GM12873 (cell line): ENCODE data around the gene DLG2.

ENCODE experiments used
- TF ChIP-seq, protein P1 (sequence below): IDR thresholded peaks from 2 replicates; pipeline ENCODE4 v1.5.1; 2012; ENCODE audit warnings: low read depth, mild to moderate bottlenecking, moderate library complexity, low read length, control low read depth; ENCODE audit not compliant: insufficient read depth; ENCODE audit errors: missing control alignments

Gene DLG2

DNA sequence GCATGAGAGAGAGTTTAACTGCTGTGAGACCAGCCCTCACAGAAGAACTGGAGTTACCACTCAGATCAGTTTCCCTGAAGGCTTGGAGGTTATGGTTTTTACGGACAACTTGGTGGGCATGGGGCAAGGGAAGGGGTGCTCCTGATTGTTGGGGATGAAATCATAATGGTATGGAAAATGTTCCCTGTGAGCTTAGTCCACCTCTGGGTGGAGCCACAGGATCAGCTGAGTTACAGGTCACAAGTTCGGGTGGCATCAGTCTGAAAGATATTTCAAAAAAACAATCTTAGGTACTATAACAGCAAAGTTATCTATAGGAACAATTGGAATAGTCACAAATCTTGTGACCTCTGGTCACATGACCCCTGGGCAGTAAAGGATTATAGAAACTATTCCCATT is 162.9 kb downstream of the DLG2 start:
- TF ChIP-seq, protein P1, sequence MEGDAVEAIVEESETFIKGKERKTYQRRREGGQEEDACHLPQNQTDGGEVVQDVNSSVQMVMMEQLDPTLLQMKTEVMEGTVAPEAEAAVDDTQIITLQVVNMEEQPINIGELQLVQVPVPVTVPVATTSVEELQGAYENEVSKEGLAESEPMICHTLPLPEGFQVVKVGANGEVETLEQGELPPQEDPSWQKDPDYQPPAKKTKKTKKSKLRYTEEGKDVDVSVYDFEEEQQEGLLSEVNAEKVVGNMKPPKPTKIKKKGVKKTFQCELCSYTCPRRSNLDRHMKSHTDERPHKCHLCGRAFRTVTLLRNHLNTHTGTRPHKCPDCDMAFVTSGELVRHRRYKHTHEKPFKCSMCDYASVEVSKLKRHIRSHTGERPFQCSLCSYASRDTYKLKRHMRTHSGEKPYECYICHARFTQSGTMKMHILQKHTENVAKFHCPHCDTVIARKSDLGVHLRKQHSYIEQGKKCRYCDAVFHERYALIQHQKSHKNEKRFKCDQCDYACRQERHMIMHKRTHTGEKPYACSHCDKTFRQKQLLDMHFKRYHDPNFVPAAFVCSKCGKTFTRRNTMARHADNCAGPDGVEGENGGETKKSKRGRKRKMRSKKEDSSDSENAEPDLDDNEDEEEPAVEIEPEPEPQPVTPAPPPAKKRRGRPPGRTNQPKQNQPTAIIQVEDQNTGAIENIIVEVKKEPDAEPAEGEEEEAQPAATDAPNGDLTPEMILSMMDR: no peak

DNA sequence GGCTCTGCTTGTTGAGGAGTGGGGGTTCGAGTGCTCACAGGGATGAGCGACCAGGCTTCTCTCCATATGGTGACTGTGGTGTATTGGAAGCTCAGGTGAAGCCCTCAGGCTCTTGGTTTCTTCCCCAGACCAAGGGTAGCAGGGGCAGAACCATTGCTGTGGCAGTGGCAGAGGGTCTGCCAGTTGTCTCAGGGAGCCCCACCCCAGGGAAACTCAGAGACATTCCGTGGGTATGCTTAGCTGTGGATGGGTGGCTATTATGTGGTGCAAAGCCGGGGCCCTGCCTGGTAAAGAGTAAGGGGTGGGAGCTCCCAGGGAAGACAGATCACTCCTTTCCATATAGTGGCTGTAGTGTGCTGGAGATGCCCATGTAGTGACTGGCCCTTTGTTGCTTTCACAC is 167.8 kb downstream of the DLG2 start:
- TF ChIP-seq, protein P1: no peak

DNA sequence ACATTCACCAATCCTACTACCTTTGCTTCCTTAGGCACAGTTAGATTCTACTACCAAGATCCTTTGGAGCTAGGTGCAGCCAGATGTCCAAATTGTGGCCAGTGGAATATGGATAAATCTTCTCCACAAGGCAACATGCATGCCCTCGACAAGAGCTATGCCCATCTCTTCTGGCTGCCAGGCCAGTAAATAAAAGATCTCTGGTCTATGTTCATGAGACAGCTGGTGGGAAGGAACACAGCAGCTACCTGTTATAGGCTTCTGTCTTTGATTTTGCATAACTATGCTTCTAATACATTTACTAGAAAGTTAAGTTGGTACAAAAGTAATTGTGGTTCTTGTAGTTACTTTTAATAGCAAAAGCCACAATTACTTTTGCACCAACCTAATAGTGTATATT is 182.7 kb downstream of the DLG2 start:
- TF ChIP-seq, protein P1: no peak

DNA sequence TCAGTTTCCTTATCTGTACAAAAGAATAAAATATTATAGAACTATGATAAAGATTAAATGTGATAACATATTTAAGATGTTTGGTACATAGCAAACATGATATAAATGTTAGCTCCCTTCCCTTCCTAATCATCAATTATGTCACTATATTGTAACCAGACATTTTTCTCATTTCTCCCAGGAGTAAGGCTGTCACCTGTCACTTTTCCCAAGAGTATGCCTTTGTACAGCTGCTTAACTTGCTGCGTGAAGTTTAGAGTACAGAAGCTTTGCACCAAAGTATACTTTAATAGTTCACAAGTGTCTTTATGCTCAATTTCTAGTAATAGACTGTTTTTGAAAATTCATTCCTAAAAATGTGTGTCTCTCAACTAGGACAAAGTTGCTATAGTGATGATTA is 186.9 kb downstream of the DLG2 start:
- TF ChIP-seq, protein P1: no peak

DNA sequence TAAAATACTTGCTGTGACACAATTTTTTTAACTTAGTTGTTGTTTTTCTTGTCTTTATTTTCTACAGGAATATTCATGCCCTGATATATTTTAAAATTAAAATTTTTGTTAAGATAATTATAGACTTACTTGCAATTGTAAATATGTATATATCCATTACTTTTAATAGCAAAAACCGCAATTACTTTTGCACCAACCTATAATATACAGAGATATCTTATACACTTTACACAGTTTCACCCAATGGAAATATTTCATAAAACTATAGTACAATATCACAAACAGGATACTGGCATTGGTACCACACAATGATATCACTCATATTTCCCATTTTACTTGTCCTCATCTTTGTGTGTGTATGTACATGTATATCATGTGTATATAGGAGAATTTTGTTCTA is 188.8 kb downstream of the DLG2 start:
- TF ChIP-seq, protein P1: no peak

DNA sequence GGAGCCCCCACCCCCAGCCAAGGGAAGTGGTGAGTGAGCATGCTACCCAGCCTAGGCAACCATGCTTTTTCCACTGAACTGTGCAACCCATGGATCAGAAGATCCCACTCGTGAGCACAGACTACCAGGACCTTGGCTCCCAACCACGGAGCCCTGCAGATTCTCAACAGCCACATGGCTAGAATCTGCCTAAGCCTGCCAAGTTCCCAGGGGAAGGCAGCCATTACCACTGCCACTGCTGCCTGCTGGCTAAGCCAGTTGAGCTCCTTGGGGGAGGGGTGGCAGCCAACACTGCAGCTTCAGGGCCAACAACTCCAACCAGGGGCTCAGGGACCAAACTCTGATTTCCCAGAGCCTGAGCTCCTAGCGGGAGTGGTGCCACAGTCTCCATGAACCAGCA is 195.8 kb downstream of the DLG2 start:
- TF ChIP-seq, protein P1: no peak

DNA sequence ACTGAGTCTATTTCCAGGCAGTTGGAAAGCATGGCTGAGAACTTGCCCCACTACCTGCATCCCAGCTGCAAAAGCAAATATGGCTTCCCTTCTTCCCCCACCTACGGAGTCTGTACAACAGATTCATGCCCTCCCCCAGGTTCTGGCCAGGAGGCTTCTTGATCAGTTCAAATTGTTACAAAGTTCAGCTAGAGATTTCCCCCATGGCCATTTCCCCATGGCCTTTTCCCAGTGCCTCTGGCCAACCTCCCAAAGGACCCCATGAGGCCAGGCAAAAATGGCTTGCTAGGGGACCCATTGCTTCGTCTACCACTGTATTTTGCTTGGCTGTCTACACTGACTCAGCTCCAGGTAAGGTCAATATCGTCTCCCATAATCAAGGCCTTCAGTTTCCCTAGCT is 203.3 kb downstream of the DLG2 start:
- TF ChIP-seq, protein P1: no peak
